ENCODE measurements around the gene CEP128. TPM values are rescaled to one million over a fixed set of nuclear protein-coding genes. Genes with fewer than 3 reads are reported as not detected.

Gene CEP128
- total and polyA plus RNA-seq, 2 experiments from 2014 or later = 7.6 to 17.6 TPM

GRCh38 chr14:80681651-80682050 is 259.9 kb downstream of the CEP128 start:
- Histone ChIP-seq H3K27me3 (ENCODE audit: insufficient read depth) (no peaks in the 10 kb centered on the region), H3F3A (replicated peaks; ENCODE audit: low read depth) (no peaks in the 10 kb centered on the region), H3K4me1 (ENCODE audit: insufficient read depth) (no peaks in the 10 kb centered on the region), H3K4me2 (no peak overlapping the region), H4K20me1 (replicated peaks; ENCODE audit: insufficient read depth) (no peaks in the 10 kb centered on the region), H3K9me2 (ENCODE audit: insufficient read depth) (no peaks in the 10 kb centered on the region), H3K27ac (ENCODE audit: low read depth) (no peak overlapping the region), H3K79me2 (replicated peaks; ENCODE audit: insufficient read depth) (no peaks in the 10 kb centered on the region), H3K36me3 (ENCODE audit: insufficient read depth) (no peaks in the 10 kb centered on the region), H2AFZ (no peak overlapping the region), H3K4me3 (no peak overlapping the region)
- no peak overlapping the region for H3K27ac Mint-ChIP-seq
- DNase-seq (ENCODE audit: low spot score) = no peak
- no peaks in the 10 kb centered on the region for H3K27me3 Mint-ChIP-seq (ENCODE audit: insufficient read depth, low read depth, poor library complexity)
- peaks cover 31% of the 10 kb centered on the region for H3K36me3 Mint-ChIP-seq (ENCODE audit: low read depth)
- no peak for ATAC-seq
- TF ChIP-seq CTCF (conservative IDR thresholded peaks at IDR 0.05; ENCODE audit: low read depth in 2 of 2) = no peak
- TF ChIP-seq EZH2phosphoT487 (IDR thresholded peaks at IDR 0.05; ENCODE audit: unreplicated experiment) = no peak
- TF ChIP-seq POLR2AphosphoS5 (IDR thresholded peaks at IDR 0.05; ENCODE audit: low read depth) = no peak
- TF ChIP-seq EZH2 (IDR thresholded peaks at IDR 0.05; ENCODE audit: low read depth, unreplicated experiment) = no peak
- no peak for TF ChIP-seq JUNB (IDR thresholded peaks at IDR 0.05; ENCODE audit: unreplicated experiment)
- no peak for TF ChIP-seq ZNF331 (CRISPR knock-in tag; IDR thresholded peaks at IDR 0.05; ENCODE audit: low read depth)
- no peak for TF ChIP-seq CREB1 (CRISPR knock-in tag; IDR thresholded peaks at IDR 0.05; ENCODE audit: low read depth)
- TF ChIP-seq ZNF114 (CRISPR knock-in tag; IDR thresholded peaks at IDR 0.05) = no peak
- TF ChIP-seq REST (IDR thresholded peaks at IDR 0.05; ENCODE audit: unreplicated experiment) = no peak
- no peak for TF ChIP-seq ZNF462 (CRISPR knock-in tag; IDR thresholded peaks at IDR 0.05)
- TF ChIP-seq STAT1 (IDR thresholded peaks at IDR 0.05; ENCODE audit: unreplicated experiment) = no peak
- no peak for TF ChIP-seq ETS1 (IDR thresholded peaks at IDR 0.05)
- TF ChIP-seq NANOG (IDR thresholded peaks at IDR 0.05; ENCODE audit: borderline replicate concordance) = no peak
- H3K4me3 Mint-ChIP-seq = no peak overlapping the region
- H3K9me3 Mint-ChIP-seq = peaks cover 29% of the 10 kb centered on the region
- peaks cover 3% of the 10 kb centered on the region; the same call in 1 of the 3 replicates for H3K4me1 Mint-ChIP-seq
